ENCODE results near the gene CFAP52.

DNA sequence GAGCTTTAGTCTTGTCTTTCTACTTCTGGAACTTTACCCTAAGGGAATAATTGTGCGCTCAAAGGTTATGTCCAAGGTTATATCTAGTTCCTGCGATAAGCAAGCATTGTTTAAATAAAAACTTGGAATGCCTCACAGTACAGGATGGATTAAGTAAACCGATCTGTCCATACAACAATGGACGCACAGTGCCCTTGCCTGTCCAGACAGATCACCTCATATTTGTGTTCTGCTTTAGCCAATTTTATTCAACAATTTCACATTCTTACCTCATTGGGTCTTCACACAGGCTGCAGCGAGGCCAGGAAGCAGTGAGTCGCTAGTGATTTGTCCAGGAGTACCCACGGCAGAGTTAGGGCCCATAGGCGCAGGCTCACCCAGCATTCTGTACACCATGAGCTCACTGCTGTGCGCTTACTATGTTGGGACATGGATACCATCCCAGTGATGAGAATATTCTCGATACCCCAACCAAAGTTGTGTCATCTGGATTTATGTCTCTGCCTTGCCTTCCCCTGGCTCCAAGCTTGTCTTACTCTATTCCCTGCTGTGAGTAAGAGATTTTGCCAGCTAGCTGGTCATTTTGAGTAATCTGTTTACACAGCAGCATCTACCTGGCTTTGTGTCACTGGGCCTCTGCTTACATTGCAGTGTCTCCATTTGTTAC is 108.6 kb downstream of the CFAP52 start:
- TF ChIP-seq POLR2A (IDR thresholded peaks at IDR 0.05; ENCODE audit: control extremely low read depth in 1 of 2, low read depth in 2 of 2, low read length in 2 of 2), result no peak
- TF ChIP-seq SIRT6 (IDR thresholded peaks at IDR 0.05; ENCODE audit: low read length), result no peak

All from H1 (cell line).